ENCODE measurements around the gene ZNF211. TPM values are rescaled to one million over a fixed set of nuclear protein-coding genes. Genes with fewer than 3 reads are reported as not detected.

Gene ZNF211
- total RNA-seq, 2 donors from 2014 or later, result 9.9 to 12.4 TPM

DNA sequence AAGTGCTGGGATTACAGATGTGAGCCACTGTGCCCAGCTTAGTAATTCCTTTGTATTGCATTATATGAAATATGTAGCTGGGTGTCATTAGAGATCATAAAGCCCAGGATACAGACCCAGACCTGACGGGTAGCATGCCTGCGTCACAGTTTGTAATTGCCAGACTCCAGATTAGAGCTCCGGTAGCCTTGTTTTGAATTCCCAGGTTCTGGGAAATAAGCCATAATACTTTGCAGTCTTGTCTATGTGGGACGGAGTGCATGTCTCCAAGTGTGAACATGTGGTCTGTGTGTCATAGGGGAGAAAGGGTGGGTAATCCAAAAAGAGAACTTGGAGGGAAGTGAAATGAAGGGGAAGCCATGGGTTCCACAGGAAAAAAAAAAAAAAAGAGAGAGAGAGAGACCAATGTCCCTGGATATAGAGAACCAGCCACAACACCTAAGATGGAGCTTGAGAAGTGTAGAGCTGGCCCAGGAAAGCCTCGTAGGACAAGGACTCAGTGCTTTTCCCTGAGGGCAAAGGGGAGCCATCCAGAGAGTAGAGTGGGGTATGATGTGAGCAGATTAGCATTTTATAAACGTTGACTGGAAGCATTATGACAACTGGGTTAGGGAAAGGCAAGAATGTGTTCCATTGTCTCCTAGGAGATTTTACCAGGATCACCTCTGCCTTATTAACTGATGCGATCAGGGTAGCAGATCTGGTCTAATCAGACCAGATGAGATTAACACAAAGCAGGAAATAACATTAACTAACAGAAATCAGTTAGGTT, 38.3 kb downstream of the ZNF211 start:
- Mint-ChIP-seq H3K27me3 (peaks cover 8 to 14% of the 10 kb centered on the region in 2 donors), H3K4me1 (ENCODE audit: low read depth in 2 of 2) (no peaks in the 10 kb centered on the region), H3K36me3 (peaks cover 8% of the 10 kb centered on the region), H3K27ac (no peak overlapping the region), H3K4me3 (no peak overlapping the region), H3K9me3 (peaks cover 5% of the 10 kb centered on the region)
- DNase-seq (ENCODE audit: low spot score) (no peak), ATAC-seq (no peak)

DNA sequence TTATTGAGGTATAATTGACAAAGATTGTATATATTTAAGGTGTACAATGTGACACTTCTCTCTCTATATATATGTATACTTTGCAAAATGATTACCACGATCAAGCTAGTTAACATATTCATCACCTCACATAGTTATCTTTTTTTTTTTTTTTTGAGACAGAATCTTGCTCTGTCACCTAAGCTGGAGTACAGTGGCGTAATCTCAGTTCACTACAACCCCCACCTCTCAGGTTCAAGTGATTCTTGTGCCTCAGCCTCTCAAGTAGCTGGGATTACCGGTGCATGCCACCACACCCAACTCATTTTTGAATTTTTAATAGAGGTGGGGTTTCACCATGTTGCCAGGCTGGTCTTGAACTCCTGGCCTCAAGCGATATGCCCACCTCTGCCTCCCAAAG, 39.5 kb downstream of the ZNF211 start:
- Mint-ChIP-seq H3K27ac (no peak overlapping the region), H3K4me3 (no peak overlapping the region), H3K9me3 (peaks cover 7% of the 10 kb centered on the region), H3K4me1 (ENCODE audit: low read depth in 2 of 2) (no peaks in the 10 kb centered on the region), H3K27me3 (peaks cover 8 to 11% of the 10 kb centered on the region in 2 donors), H3K36me3 (peaks cover 15% of the 10 kb centered on the region)
- no peak for DNase-seq (ENCODE audit: low spot score)
- ATAC-seq, result no peak

DNA sequence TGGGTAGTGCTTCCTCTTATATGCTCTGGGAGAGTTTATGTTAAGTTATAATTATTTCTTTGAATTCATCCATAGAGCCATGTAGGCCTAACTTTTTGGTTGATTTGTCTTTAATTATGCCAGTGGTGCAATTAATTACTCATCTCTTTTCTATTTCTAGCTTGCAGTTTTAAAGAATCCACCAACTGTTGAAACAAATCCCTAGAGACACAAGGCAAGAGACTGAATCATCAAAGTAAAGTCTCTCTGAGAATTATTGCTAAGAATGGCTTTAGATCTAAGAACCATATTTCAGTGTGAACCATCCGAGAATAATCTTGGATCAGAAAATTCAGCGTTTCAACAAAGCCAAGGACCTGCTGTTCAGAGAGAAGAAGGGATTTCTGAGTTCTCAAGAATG, 42.9 kb downstream of the ZNF211 start:
- Mint-ChIP-seq H3K4me1 (ENCODE audit: low read depth in 2 of 2) (peaks cover 0 to 3% of the 10 kb centered on the region in 2 donors), H3K27ac (no peak overlapping the region), H3K4me3 (no peak overlapping the region), H3K27me3 (peaks cover 13 to 20% of the 10 kb centered on the region in 2 donors), H3K9me3 (peaks cover 11% of the 10 kb centered on the region), H3K36me3 (peaks cover 24% of the 10 kb centered on the region)
- ATAC-seq (no peak), DNase-seq (ENCODE audit: low spot score) (no peak)

GRCh38 chr19:57682226-57682766, 49.3 kb downstream of the ZNF211 start:
- peaks cover 68% of the 10 kb centered on the region for H3K36me3 Mint-ChIP-seq
- H3K27me3 Mint-ChIP-seq, result peaks cover 6 to 10% of the 10 kb centered on the region in 2 donors
- peaks cover 40% of the 10 kb centered on the region for H3K9me3 Mint-ChIP-seq
- peak overlapping the region; percentile 75 to 84 for H3K27ac Mint-ChIP-seq
- no peak for DNase-seq (ENCODE audit: low spot score)
- H3K4me3 Mint-ChIP-seq, result peak overlapping the region; percentile 95
- H3K4me1 Mint-ChIP-seq (ENCODE audit: low read depth in 2 of 2), result peaks cover 30 to 35% of the 10 kb centered on the region in 2 donors
- ATAC-seq, result no peak

GRCh38 chr19:57686727-57687126, 53.8 kb downstream of the ZNF211 start:
- Mint-ChIP-seq H3K36me3 (peaks cover 83% of the 10 kb centered on the region), H3K27me3 (no peaks in the 10 kb centered on the region), H3K4me1 (ENCODE audit: low read depth in 2 of 2) (peaks cover 28% of the 10 kb centered on the region in 2 donors), H3K4me3 (no peak overlapping the region), H3K27ac (no peak overlapping the region), H3K9me3 (peaks cover 39% of the 10 kb centered on the region)
- DNase-seq (ENCODE audit: low spot score) (no peak), ATAC-seq (no peak)

GRCh38 chr19:57687363-57688010, 54.5 kb downstream of the ZNF211 start:
- Mint-ChIP-seq H3K27me3 (no peaks in the 10 kb centered on the region), H3K9me3 (peaks cover 36% of the 10 kb centered on the region), H3K4me3 (no peak overlapping the region), H3K36me3 (peaks cover 76% of the 10 kb centered on the region), H3K4me1 (ENCODE audit: low read depth in 2 of 2) (peaks cover 20 to 22% of the 10 kb centered on the region in 2 donors), H3K27ac (no peak overlapping the region)
- DNase-seq (ENCODE audit: low spot score) (no peak), ATAC-seq (no peak)

DNA sequence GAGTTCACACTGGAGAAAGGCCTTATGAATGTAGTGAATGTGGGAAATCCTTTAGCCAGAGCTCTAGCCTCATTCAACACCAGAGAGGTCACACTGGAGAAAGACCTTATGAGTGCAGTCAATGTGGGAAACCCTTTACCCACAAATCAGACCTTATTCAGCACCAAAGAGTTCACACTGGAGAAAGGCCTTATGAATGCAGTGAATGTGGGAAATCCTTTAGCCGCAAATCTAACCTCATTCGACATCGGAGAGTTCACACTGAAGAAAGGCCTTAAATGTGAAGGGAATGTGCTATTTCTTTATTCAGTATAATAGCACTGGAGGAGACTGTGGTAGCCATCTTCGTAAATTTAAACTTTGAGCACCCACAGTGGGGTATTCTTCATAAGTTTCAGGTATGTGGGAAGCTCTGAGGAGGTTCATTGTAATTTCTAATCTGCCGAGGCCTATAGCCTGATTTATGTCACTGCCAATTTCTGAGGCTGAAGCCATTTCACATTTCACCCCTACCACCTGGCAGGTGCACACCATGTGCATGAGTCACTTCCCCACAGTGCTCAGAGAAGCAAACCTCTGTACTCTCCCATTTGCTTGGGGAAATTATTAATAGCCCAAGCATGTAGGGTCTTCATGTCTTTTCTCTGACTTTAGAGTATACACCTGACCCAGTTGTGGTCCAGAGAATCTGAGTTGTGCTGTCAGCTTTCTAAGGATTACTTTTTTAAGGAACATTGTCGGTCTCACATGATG, 55.2 kb downstream of the ZNF211 start:
- Mint-ChIP-seq H3K4me3 (no peak overlapping the region), H3K27ac (no peak overlapping the region), H3K27me3 (no peaks in the 10 kb centered on the region), H3K4me1 (ENCODE audit: low read depth in 2 of 2) (peaks cover 13 to 15% of the 10 kb centered on the region in 2 donors), H3K36me3 (peaks cover 73% of the 10 kb centered on the region), H3K9me3 (peaks cover 30% of the 10 kb centered on the region)
- ATAC-seq (no peak), DNase-seq (ENCODE audit: low spot score) (no peak)

DNA sequence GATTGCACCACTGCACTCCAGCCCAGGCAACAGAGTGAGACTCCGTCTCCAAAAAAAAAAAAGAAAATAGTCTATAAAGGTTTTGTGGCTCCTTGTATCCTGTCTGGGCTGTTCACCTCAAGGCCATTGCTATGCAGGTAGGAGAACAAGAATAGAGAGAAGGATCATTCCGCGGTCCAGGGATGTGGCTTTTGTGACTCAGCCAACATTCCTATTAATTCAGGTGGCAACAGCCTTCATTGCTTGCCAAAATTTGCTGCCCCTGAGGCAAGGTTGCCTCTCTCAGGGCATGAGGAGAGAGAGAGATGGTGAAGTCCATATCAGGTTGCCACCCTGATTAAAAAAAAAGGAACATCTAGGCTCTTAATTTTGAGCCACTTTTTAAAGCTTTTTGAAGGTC, 56.8 kb downstream of the ZNF211 start:
- no peak overlapping the region for H3K27ac Mint-ChIP-seq
- peaks cover 27% of the 10 kb centered on the region for H3K9me3 Mint-ChIP-seq
- H3K36me3 Mint-ChIP-seq, result peaks cover 69% of the 10 kb centered on the region
- no peaks in the 10 kb centered on the region for H3K27me3 Mint-ChIP-seq
- H3K4me3 Mint-ChIP-seq, result no peak overlapping the region
- ATAC-seq (no peak), DNase-seq (ENCODE audit: low spot score) (no peak)
- no peaks in the 10 kb centered on the region for H3K4me1 Mint-ChIP-seq (ENCODE audit: low read depth in 2 of 2)

Other genes starting within 250 kb of the ZNF211 start
- gene ZNF548, start 243.3 kb upstream of the ZNF211 start, total RNA-seq, result 10 to 100 TPM; 18.9 to 22.0 TPM
- gene ZNF17, start 222.0 kb upstream of the ZNF211 start, total RNA-seq, result 10 to 100 TPM; 10.6 to 11.1 TPM
- gene ZNF749, start 197.8 kb upstream of the ZNF211 start, total RNA-seq, result 10 to 100 TPM; 11.5 to 21.7 TPM
- gene VN1R1, start 176.0 kb upstream of the ZNF211 start, total RNA-seq, result under 1 TPM in 1 of 2 donors, not detected in 1; 0.21 TPM
- gene ZNF772, start 155.6 kb upstream of the ZNF211 start, total RNA-seq, result 1 to 10 TPM; 3.4 to 6.8 TPM
- gene ZNF419, start 145.4 kb upstream of the ZNF211 start, total RNA-seq, result 1 to 10 TPM; 6.7 to 7.2 TPM
- 1 to 10 TPM; 4.8 to 5.6 TPM for gene ZNF773, start 133.2 kb upstream of the ZNF211 start, total RNA-seq
- 1 to 10 TPM; 4.8 to 7.3 TPM for gene ZNF549, start 105.8 kb upstream of the ZNF211 start, total RNA-seq
- 1 to 10 TPM; 7.8 to 8.8 TPM for gene ZNF550, start 73.3 kb upstream of the ZNF211 start, total RNA-seq
- gene ZNF416, start 54.3 kb upstream of the ZNF211 start, total RNA-seq, result 1 to 10 TPM; 3.1 to 3.4 TPM
- 1 to 10 TPM; 4.8 to 5.5 TPM for gene ZIK1, start 49.0 kb upstream of the ZNF211 start, total RNA-seq
- 1 to 10 TPM; 4.7 to 9.8 TPM for gene ZNF530, start 33.3 kb upstream of the ZNF211 start, total RNA-seq
- 10 to 100 TPM; 11.3 to 11.6 TPM for gene ZNF134, start 18.9 kb upstream of the ZNF211 start, total RNA-seq
- gene ZSCAN4, start 35.8 kb downstream of the ZNF211 start, total RNA-seq, result not detected
- 10 to 100 TPM in 1 of 2 donors, 1 to 10 TPM in 1; 6.6 to 13.5 TPM for gene ZNF551, start 48.8 kb downstream of the ZNF211 start, total RNA-seq
- 1 to 10 TPM in 1 of 2 donors, under 1 TPM in 1; 0.81 to 1.3 TPM for gene ZNF154, start 76.0 kb downstream of the ZNF211 start, total RNA-seq
- 1 to 10 TPM; 5.7 to 9.0 TPM for gene ZNF671, start 94.5 kb downstream of the ZNF211 start, total RNA-seq
- gene ZNF776, start 113.6 kb downstream of the ZNF211 start, total RNA-seq, result 10 to 100 TPM in 1 of 2 donors, 1 to 10 TPM in 1; 5.7 to 13.1 TPM
- 10 to 100 TPM; 19.4 to 20.1 TPM for gene ZNF586, start 136.5 kb downstream of the ZNF211 start, total RNA-seq
- 10 to 100 TPM in 1 of 2 donors, 1 to 10 TPM in 1; 6.8 to 10.9 TPM for gene ZNF552, start 181.7 kb downstream of the ZNF211 start, total RNA-seq
- gene ZNF587B, start 197.1 kb downstream of the ZNF211 start, total RNA-seq, result 10 to 100 TPM; 19.2 to 43.2 TPM
- 10 to 100 TPM; 34.5 to 72.5 TPM for gene ZNF587, start 216.7 kb downstream of the ZNF211 start, total RNA-seq

Measured in natural killer cell treated with Interleukin-12 subunit alpha and Interleukin-12 subunit beta and Interleukin-15 and Interleukin-18, amount 100 ng/mL, for 72 hours (primary cell).